OCI-LY1 (cell line): ENCODE data around the gene SDK1.

Source experiments
- H2AFZ ChIP-seq: fragments of 200-600 bp; sonication (generic), shearing (Covaris generic); 2 replicates; pipeline ENCODE4 v1.6.0; 2014; ENCODE audit warnings: antibody characterized with exemption, mild to moderate bottlenecking, low read length
- H3F3A ChIP-seq: fragments of 200-600 bp; sonication (generic), shearing (Covaris generic); 2 replicates; pipeline ENCODE4 v1.6.0; 2014; ENCODE audit warnings: mild to moderate bottlenecking, antibody characterized with exemption, low read length, moderate library complexity; ENCODE audit not compliant: insufficient read depth
- H3K27ac ChIP-seq: fragments of 200-600 bp; sonication (generic); 2 replicates; pipeline ENCODE4 v1.5.1; 2014; ENCODE audit warnings: low read length, mixed run types, mild to moderate bottlenecking, low read depth; ENCODE audit not compliant: poor library complexity, severe bottlenecking
- H3K27me3 ChIP-seq: fragments of 200-600 bp; sonication (generic); 2 replicates; pipeline ENCODE4 v1.6.0; 2014; ENCODE audit warnings: antibody characterized with exemption, mild to moderate bottlenecking, low read length, moderate library complexity; ENCODE audit not compliant: insufficient read depth
- H3K36me3 ChIP-seq: fragments of 200-600 bp; sonication (generic); 2 replicates; pipeline ENCODE4 v1.6.1; 2014; ENCODE audit warnings: mild to moderate bottlenecking, antibody characterized with exemption, low read length, moderate library complexity, mixed read lengths; ENCODE audit not compliant: insufficient read depth
- H3K4me1 ChIP-seq: fragments of 200-600 bp; sonication (generic); 2 replicates; pipeline ENCODE4 v1.5.1; 2014; ENCODE audit warnings: mild to moderate bottlenecking, low read length, moderate library complexity; ENCODE audit not compliant: insufficient read depth, severe bottlenecking
- H3K4me2 ChIP-seq: fragments of 200-600 bp; sonication (generic), shearing (Covaris generic); 2 replicates; pipeline ENCODE4 v1.6.1; 2014; ENCODE audit warnings: low read length
- H3K4me3 ChIP-seq: fragments of 200-600 bp; sonication (generic); 2 replicates; pipeline ENCODE4 v1.5.1; 2014; ENCODE audit warnings: low read length, low read depth, mild to moderate bottlenecking, mixed read lengths; ENCODE audit not compliant: poor library complexity, severe bottlenecking
- H3K79me2 ChIP-seq: fragments of 200-600 bp; shearing (Covaris generic); 2 replicates; pipeline ENCODE4 v1.6.1; 2016; ENCODE audit warnings: mixed run types, low read length, mixed read lengths; ENCODE audit not compliant: insufficient read depth
- H3K9ac ChIP-seq: fragments of 200-600 bp; sonication (generic), shearing (Covaris generic); 2 replicates; pipeline ENCODE4 v1.6.1; 2014; ENCODE audit warnings: mild to moderate bottlenecking, low read length, mixed read lengths
- H3K9me2 ChIP-seq: fragments of 200-600 bp; sonication (generic), shearing (Covaris generic); 2 replicates; pipeline ENCODE4 v1.6.1; 2014; ENCODE audit warnings: low read depth, mild to moderate bottlenecking, low read length, mixed read lengths
- H3K9me3 ChIP-seq: fragments of 200-600 bp; shearing (Covaris generic); 2 replicates; pipeline ENCODE4 v1.6.1; 2014; ENCODE audit warnings: low read length, mixed read lengths
- H4K20me1 ChIP-seq: fragments of 200-600 bp; sonication (generic), shearing (Covaris generic); 2 replicates; pipeline ENCODE4 v1.6.0; 2016; ENCODE audit warnings: mild to moderate bottlenecking, low read length; ENCODE audit not compliant: insufficient read depth
- CTCF ChIP-seq: fragments of 200-600 bp; sonication (generic), shearing (Covaris generic); IDR thresholded peaks from 2 replicates; pipeline ENCODE4 v1.5.1; 2017; ENCODE audit warnings: mild to moderate bottlenecking, antibody characterized with exemption, low read length, moderate library complexity, mixed read lengths
- EZH2 ChIP-seq: fragments of 200-600 bp; sonication (generic), shearing (Covaris generic); IDR thresholded peaks from 2 replicates; pipeline ENCODE4 v1.8.0; 2017; ENCODE audit warnings: borderline replicate concordance, mixed run types, mild to moderate bottlenecking, antibody characterized with exemption, low read length, moderate library complexity, mixed read lengths

SDK1 gene

GRCh38 chr7:3549601-3550000 is 248.5 kb downstream of the SDK1 start:
- Histone ChIP-seq H3K9me2 (no peaks in the 10 kb centered on the region), H3K27me3 (no peaks in the 10 kb centered on the region), H3K27ac (no peak overlapping the region), H3K9me3 (0 out of 2 replicates have a peak, but pooled peaks cover under 1% of the 10 kb centered on the region), H3K4me2 (no peak overlapping the region), H3K79me2 (no peaks in the 10 kb centered on the region), H4K20me1 (no peaks in the 10 kb centered on the region), H3K36me3 (0 out of 2 replicates have a peak, but pooled peaks cover 11% of the 10 kb centered on the region), H3K9ac (no peak overlapping the region), H3F3A (no peaks in the 10 kb centered on the region), H3K4me3 (no peak overlapping the region), H2AFZ (no peak overlapping the region), H3K4me1 (no peaks in the 10 kb centered on the region)
- no peak for TF ChIP-seq EZH2
- no peak for TF ChIP-seq CTCF

- TF ChIP-seq EZH2: no peak
- no peak for TF ChIP-seq CTCF
- no peak overlapping the region for H3K4me3 ChIP-seq
- H3K9ac ChIP-seq: no peak overlapping the region
- no peak overlapping the region for H3K27ac ChIP-seq
- H4K20me1 ChIP-seq: no peaks in the 10 kb centered on the region
- H2AFZ ChIP-seq: no peak overlapping the region
- H3F3A ChIP-seq: no peaks in the 10 kb centered on the region
- H3K4me2 ChIP-seq: no peak overlapping the region
- H3K79me2 ChIP-seq: no peaks in the 10 kb centered on the region
- H3K9me3 ChIP-seq: 0 out of 2 replicates have a peak, but pooled peaks cover 6% of the 10 kb centered on the region
- 0 out of 2 replicates have a peak, but pooled peaks cover 11% of the 10 kb centered on the region for H3K36me3 ChIP-seq
- no peaks in the 10 kb centered on the region for H3K27me3 ChIP-seq
- H3K4me1 ChIP-seq: no peaks in the 10 kb centered on the region
- no peaks in the 10 kb centered on the region for H3K9me2 ChIP-seq
Measured at GRCh38 chr7:3551536-3551935, 250.5 kb downstream of the SDK1 start.

GRCh38 chr7:3552499-3552898 is 251.4 kb downstream of the SDK1 start:
- no peak overlapping the region for H2AFZ ChIP-seq
- 0 out of 2 replicates have a peak, but pooled peaks cover 11% of the 10 kb centered on the region for H3K36me3 ChIP-seq
- no peaks in the 10 kb centered on the region for H4K20me1 ChIP-seq
- no peak overlapping the region for H3K4me3 ChIP-seq
- no peak overlapping the region for H3K9ac ChIP-seq
- H3K4me1 ChIP-seq: no peaks in the 10 kb centered on the region
- no peaks in the 10 kb centered on the region for H3K79me2 ChIP-seq
- no peaks in the 10 kb centered on the region for H3K9me2 ChIP-seq
- no peaks in the 10 kb centered on the region for H3K27me3 ChIP-seq
- H3K4me2 ChIP-seq: no peak overlapping the region
- no peak overlapping the region for H3K27ac ChIP-seq
- H3F3A ChIP-seq: no peaks in the 10 kb centered on the region
- 0 out of 2 replicates have a peak, but pooled peaks cover 6% of the 10 kb centered on the region for H3K9me3 ChIP-seq
- no peak for TF ChIP-seq EZH2
- TF ChIP-seq CTCF: no peak
